Pons (tissue), 1 donor: Measurements from ENCODE around the gene C2orf92.
A peak's percentile ranks its signal among the peaks of the same experiment; 100 is the strongest.

Source experiments
- DNase-seq: peaks from one replicate; pipeline ENCODE4 v3.0.0-alpha.2; 2016; ENCODE audit warnings: low spot score

C2orf92 gene

DNA sequence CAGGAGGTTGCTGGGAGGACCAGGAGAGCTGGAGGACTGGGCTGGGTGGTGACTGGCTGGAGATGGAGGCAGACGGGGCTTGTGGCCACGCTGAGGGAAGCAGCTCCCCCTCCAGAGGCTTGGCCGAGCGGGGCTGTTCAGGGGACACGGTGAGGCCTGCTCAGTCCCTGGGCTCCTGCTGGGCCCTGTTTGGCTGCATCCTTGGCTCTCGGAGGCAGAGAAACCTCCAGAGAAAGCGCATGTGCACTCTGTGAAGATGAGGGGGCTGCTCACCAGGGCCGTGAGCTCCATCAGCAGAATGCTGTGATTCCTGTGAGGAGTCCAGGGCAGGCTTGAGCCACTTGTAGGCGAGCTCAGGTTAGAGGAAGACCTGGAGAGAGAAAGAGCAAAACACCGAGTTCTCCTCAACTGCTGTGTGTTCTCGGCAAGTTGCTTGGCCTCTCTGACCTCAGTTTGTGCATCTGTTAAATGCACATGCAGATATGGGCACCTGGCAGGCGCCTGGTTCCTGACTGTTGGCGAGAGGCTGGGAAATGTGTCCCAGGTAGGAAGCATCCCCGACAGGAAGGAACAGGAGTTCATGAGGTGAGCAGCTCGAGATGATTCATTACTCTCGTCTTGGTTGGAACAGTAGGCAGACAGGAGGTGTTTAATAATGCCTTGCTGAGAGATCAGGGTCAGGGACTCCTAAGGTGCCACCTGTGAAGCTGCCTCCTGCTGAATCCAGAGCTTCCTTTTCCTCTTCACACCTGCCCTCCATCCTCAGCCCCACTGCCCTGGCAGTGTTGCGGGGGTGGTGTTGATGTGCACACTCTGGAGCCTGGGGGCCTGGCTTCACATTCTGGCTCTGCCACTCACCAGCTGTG, 44.8 kb downstream of the C2orf92 start:
- DNase-seq: no peak

DNA sequence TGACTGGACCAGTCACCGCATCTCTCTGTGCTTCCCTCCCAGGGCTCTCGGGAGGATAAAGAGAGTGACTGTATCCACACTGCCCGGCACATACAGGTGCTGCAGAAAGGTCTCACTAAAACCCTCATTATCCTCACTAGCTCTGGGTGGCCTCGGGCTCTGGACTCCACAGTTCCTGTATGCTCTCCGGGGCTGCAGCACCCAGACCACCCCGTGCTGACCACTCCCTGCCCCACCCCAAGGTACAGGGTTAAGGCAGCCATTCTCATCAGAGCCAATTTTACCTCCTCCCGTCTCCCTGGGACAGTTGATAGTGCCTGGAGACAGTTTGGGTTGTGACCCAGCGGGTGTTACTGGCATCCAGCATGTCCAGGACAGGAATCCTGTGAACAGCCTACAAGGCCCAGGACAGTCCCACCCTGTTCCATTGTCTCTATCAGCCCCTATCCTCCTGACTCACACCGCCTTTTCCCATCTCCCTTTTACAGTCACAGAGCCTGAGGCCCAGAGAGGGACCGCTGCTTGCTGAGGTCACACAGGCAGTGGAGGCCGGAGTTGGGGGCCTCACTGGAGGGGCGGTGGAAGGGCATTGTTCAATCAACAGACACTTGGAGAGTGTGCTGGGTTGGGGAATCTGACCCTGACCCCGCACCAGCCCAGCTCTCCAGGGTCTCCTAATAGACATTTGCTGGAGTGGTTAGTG, 45.6 kb downstream of the C2orf92 start:
- no peak for DNase-seq

DNA sequence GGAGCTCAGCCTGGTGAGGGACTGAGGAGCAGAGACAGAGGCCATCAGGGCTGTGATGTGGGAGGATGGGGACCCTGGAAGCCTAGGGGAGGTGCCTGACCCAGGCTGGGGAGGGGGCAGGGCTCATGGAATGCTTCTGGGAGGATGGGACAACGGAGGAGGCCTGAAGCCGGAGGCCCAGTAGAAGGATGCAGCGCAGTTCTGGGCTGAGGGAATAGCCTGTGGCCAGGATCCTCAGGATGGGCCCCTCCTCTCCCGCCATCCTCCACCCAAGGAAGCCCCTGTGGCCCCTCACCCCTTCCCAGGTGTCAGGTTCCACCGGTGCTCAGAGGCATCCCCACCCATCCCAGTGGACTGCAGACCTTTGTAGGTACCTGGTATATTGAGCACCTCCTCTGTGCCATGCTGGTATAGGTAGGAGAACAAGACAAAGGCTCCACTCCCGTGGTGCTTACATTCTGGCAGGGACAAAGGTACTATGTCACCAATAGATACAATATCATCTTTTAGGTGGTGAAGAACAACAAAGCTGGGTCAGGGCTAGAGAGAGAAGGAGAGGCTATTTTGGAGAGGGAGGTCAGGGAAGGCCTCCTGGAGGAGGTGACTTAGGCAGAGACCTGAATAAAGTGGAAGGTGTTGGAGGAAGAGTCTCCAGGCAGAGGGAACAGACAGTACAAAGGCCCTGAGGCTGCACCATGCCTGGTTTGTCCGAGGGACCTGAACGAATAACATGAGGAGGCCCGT, 46.6 kb downstream of the C2orf92 start:
- no peak for DNase-seq

DNA sequence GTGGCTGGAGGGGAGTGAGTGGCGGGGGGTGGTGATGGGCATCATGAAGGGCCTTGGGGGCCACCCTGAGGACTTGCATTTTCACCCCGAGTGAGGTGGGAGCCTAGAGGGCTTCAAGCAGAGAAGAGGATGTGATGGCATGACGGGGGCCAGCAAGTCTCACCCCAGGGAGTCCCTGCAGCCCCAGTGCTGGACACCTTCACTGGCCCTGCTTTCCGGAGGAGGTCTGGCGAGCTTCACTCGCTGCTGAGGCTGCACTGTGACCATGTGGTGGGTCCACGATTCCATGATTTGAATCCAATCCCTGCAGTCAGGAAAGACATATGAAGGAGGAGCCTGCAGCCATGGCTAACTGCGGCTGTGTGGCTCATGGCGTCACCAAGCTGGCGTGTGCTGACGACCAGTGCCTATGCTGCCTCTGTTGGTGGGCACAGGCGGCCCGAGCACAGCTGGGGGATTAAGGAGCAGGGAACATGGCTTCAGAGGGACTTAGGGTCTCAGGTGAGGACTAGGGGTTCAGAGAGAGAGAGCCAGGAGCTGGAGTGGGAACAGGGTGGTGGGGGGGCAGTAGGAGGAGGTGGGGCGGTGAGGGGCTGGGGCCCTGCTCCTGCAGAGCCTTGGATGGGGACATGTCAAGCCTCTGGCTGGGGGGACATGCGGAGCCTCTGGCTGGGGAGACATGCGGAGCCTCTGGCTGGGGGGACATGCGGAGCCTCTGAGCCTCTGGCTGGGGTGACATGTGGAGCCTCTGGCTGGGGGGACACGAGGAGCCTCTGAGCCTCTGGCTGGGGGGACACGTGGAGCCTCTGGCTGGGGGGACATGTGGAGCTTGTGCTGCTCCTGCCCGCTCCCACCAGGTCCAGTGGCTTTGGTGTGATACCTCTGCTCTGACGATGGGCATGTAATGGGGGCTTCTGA, 47.4 kb downstream of the C2orf92 start:
- no peak for DNase-seq

DNA sequence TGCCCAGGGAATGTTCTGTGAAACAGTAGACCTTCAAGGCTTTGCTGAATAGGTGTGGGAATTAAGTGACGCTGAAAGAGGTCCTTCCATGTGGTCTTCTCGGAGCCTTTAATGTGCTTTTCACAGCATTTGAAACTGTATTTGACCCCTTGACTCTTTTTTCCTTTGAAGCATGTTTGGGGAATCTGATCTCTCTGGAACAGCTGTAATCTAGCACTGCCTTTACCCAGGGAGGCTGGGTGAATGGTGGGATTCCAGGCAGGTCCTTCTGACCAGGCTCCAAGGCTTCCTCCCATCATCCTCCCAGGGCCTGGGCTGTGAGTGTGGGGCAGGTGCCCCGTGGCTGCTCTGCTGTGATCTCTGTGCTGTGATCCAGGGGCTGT, 48.1 kb downstream of the C2orf92 start:
- no peak for DNase-seq

DNA sequence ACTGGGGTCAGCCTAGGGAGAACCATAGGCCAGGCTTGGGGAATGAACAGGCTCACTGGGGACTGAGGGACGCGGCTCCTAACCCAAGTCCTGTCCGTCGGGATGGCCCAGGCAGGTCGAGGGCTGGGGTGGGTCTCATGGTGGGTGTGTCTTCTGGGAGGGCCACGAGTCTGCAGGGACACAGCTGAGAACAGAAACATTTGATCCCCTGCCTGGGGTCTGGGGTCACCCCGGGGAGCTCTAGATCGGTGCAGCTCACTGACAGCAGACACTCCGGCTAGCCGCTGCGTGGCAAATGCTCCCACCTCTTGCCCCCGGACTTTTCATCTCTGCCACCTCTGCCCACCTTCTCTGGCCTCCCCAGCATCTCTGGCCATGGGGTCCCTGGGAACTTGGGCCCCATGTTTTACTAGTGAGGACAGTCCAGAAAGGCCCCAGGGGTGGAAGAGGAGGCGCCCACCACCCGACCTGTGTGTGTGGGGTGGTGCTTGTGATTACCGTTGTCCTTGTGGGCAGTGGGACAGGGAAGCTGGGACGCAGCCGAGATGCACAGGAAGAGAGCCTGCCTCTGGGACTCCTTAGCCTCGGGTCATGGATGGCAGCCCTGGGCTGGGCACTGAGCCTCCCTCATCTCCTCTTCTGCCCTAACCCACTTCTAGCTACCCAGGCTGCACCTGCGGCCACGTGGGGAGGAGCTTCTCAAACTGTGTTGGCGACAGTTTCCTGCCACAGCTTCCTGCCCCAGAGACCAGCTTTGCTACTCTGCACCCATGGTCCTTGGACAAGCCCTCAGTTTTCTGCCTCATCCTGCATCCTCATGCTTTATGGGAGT, 48.8 kb downstream of the C2orf92 start:
- no peak for DNase-seq

DNA sequence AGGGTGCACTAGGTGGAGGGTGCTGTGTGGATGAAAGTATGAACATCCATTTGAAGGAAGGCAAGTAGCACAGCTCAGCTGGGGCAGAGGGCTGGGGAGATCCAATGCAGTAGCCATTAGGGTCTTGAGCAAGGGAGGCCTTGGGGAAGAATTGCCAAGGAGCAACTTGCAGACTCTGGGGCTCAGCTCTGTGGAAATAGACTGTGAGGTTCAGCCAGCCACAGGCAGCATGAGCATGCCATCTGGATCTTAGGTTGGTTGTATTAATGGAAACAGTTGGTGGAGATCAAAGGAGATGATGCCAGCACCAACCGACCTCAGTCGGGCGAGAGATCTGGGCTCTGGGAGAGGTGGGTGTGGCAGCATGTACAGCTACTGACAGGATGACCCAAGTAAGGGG, 49.4 kb downstream of the C2orf92 start:
- DNase-seq: no peak

DNA sequence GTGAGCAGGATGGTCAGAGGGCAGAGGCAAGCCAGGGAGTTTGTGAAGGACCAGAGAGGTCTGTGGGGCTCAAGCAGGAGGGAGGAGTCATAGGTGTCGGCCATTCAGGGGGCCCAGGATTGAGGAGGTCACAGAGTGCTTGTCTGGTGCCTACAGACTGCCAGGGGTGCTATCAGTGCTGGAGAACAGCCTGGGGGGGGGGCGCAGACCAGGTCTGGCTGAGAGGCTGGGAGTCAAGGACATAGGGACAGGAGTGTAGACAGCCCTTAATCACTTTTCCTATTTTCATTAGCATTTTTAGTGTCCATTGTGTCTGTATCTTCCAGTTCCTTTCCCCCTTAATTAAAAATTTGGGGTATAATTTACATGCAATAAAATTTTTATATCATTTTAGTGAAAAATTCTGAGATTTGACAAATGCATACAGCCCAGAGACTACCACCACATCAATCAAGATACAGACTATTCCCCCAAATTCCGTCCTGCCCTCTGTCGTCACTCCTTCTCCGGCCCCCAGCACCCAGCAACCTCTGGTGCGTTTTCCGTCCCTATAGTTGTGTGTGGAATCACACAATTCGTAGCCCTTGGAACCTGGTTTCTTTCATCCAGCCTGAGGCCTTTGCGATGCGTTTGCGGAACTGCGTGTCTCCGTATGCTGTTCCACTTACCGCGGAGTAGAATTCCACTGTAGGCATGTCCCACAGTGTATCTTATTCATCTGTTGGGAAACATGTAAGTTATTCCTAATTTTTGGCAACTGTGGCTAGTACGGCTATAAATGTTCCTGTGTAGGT, 50.0 kb downstream of the C2orf92 start:
- no peak for DNase-seq

DNA sequence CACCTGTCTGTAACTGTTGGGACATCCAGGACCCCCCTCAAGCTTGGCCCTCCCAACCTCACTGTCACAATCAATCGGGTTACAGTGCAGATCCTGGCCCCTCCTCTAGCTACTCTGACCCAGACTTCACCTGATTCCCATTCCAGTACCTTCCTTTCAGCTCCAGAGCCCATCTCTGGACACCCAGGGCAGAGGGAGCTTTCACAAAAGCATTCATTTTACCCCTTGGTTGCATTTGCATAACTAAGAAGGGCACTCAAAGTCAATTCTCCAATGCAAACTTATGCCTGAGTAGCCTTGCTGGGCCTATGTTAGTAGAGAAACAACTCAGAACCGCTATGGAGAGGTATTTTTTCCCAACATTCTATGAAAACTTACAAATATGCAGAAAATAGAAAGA, 51.2 kb downstream of the C2orf92 start:
- DNase-seq: no peak

DNA sequence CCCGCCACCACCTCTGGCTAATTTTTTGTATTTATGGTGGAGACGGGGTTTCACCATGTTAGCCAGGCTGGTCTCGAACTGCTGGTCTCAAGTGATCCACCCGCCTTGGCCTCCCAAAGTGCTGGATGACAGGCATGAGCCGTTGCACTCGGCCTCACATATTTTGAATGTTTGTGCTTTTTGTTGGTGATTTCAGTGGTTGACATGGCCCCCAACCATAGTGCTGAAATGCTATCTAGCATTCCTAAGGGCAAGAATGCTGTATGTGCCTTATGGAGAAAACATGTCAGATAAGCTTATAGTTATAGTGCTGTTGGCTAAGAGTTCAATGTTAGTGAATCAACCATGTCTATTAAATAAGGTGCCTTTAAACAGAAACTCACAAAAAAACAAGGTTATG, 52.7 kb downstream of the C2orf92 start:
- DNase-seq: no peak

DNA sequence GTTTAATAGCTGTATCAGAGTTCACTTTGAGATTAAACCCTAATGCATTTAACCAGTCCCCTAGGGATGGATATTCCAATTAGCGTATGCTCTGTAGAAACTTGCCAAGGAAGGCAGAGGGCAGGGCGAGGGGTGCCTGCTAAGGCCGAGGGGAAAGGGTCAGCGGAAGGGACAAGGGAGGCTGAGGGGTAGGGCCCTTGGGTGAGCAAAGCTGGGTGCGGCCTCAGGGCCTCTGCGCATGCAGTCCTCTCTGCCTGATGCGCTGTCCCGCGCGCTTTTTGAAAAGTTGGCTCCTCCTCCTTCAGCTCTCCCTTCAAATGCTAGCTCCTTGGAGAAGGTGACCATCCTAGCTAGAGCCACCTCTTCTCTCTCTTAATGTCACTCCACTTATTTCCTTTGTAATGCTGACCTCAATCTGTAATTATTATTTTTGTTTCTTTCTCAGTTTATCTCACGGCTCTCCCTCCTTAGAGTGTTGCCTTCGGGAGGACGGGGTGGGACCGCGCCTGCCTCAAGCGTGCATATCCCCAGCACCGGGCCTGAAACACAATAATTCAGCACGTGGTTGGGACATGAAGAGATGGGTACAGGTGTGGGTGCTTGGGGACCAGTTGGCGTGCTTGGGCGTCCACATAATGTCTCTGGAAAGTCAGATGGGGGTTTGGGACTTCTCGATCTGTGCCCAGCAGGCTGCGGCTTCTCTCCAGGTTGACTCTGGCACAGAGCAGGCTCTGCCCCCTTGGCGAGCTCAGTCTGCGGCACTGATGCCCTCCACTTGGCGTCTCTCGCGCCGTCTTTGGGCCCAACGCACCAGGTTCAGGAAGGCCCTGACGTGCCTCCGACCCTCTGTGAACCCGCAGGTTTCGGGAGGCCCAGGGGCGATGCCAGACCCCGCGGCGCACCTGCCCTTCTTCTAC, 53.9 kb downstream of the C2orf92 start:
- no peak for DNase-seq

DNA sequence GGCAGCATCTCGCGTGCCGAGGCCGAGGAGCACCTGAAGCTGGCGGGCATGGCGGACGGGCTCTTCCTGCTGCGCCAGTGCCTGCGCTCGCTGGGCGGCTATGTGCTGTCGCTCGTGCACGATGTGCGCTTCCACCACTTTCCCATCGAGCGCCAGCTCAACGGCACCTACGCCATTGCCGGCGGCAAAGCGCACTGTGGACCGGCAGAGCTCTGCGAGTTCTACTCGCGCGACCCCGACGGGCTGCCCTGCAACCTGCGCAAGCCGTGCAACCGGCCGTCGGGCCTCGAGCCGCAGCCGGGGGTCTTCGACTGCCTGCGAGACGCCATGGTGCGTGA, 54.5 kb downstream of the C2orf92 start:
- DNase-seq: no peak

DNA sequence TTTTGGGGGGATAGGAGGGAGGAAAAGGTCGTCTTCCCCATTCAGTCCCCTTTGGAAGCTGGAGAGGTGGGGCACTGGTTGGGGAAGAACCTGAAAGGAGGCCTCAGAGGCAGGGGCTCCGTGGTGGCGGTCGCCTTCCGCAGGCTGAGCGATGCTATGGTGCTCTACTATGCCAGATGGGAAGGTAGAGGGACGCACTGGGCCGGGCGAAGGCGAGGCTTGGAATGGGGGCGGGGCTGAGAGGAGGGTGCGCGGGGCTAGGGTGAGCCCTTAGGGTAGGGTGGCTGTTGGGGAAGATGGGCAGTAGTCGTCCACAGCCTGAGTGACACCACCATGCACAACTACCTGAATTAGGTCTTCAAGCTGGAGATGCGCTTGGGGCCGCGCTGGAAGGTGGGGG, 55.0 kb downstream of the C2orf92 start:
- no peak for DNase-seq

DNA sequence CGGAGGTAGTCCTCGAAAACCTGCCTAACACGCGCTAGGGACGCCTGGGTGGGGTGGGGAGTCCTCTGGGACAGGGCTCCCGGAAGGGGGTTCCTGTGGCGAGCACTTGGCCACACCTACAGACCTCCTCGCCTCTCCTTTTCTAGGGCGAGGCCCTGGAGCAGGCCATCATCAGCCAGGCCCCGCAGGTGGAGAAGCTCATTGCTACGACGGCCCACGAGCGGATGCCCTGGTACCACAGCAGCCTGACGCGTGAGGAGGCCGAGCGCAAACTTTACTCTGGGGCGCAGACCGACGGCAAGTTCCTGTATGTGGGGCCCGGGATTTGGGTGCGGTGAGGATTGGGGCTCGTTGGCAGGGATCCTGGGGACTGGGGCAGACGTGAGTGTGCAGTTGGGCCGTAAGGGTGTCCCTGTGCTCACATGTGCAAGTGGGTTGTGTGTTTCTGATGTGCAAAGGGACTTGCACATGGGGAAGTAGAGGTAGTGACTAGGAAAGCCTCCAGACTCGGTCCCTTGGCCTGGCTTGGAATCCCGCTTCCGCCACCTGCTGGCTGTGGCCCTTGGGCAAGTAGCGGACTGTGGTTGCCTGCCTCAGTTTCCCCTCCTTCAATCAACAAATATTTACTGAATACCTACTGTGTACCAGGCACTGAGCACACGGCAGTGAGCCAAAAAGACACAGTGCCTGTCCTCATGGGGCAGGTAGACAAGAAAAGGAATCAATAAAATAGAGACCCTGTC, 55.6 kb downstream of the C2orf92 start:
- no peak for DNase-seq

DNA sequence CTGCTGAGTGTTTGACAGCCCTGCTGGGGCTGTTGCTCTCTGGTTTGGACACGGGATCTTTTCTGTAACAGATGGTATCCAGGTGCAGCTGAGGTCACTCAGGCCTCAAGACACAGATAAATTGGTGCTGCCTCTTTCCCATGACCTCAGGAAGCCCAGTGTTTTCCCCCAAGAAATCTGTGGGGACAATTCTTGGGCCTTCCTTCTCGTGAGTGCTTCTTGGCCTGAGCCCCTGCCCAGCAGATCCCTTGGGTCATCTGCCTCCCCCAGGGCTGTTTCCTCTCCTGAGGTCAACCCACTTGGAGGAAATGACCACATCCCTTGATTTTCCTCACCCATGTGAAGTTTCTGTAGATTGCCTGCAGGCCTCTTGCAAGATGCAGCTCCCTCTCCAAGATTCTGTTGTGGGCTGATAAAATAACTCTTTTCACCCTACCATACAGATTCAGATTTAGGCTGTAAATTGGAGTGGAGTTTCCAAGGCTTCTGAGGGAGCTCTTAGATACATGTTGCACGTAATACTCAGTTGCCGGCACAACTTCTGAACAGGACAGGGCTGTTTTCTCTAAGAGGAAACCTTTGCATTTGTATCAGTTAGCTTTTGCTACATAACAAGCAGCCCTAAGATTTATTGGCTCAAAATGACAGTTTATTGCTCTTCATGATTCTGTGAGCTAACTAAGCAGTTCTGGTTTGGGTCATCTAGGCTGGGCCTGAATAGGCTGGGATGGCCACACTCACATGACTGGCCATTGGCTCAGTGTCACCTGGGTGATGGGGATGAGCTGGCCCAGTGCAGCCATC, 57.0 kb downstream of the C2orf92 start:
- no peak for DNase-seq

DNA sequence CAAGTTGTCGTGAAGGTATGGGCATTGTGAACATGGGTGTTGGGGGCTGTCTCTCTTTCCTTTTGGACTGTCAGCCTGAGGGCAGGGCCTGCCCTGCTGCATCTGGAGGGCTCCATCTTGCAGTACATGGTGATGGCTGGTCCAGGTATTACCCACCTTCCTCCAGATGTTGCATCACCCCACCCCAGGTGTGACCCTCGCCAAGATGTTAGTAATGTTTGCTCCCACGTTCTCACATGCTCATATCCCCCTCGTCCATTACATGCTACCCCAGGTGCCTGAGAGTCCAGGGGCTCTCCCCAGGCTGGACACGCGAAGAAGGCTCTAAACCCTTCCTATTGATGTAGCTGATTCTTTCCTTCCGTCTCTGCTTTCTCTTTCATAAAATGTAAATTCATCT, 57.8 kb downstream of the C2orf92 start:
- no peak for DNase-seq

DNA sequence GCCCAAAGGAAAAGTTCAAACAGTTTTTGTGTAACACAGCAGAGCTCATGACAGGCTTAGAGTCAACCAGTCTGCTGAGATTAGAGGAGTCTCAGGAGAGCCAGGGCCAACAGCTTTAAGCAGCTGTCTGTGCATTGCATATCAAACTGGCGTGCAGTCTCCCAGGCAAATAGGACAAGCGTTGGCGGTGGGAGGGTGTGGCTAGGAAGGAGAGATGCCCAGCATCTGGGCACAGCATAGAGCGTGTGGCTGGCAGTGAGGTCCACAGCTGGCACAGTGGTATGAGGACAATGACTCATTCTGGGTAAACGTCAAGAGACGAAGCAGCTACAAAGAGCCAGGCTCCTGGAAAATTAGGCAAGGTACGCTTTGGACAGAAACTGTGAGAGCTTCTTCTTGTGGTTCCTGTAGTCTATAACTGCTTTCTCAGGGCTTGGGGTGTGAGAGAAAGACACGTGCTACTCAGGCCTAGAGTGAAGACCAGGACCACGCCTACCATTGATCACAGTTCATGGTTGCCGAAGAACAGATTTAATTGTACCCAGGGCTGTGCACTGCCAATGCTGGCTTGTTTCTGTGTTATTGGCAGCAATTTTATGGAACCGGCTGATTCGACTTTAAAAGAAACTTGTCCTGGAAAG, 58.7 kb downstream of the C2orf92 start:
- DNase-seq: peak; percentile 12
